Caco-2 (cell line): ENCODE measurements around the gene SLC43A2. TPM values are rescaled to one million over a fixed set of nuclear protein-coding genes. Genes with fewer than 3 reads are reported as not detected.

Experiments used
- BruUV-seq: library from RNA; stranded (reverse); fragments of 400-500 nt; replicated peaks from 2 replicates; lab custom pipeline; 2021; lab: Mats Ljungman, UMichigan
- CTCF ChIA-PET: fragments of 300-600 bp; sonication (Branson Sonifier 250); formaldehyde crosslinking; loops from one replicate; lab custom pipeline; 2022; ENCODE audit warnings: antibody characterized with exemption; lab: Charles Lee
- POLR2A ChIA-PET: fragments of 300-600 bp; sonication (Branson Sonifier 250); formaldehyde crosslinking; loops from one replicate; lab custom pipeline; 2022; ENCODE audit warnings: antibody characterized with exemption; lab: Charles Lee
- DNase-seq, 2 experiments: peaks; one replicate each; pipeline versions ENCODE4 v3.0.0 to v3.0.0-alpha.2; 2020 to 2022
- H3K27me3 ChIP-seq: replicated peaks from 2 replicates; pipeline ENCODE4 v1.6.0; 2011; ENCODE audit warnings: low read length; ENCODE audit not compliant: control insufficient read depth, insufficient read depth
- H3K36me3 ChIP-seq: 2 replicates; pipeline ENCODE4 v1.5.1; 2011; ENCODE audit warnings: low read length; ENCODE audit not compliant: control insufficient read depth, insufficient read depth
- H3K4me1 ChIP-seq: fragments of 250-450 bp; sonication (Bioruptor Pico); 2 replicates; pipeline ENCODE4 v1.5.1; 2020; ENCODE audit warnings: mild to moderate bottlenecking
- H3K4me3 ChIP-seq: 2 replicates; pipeline ENCODE4 v1.5.1; 2011; ENCODE audit warnings: low read depth, mild to moderate bottlenecking, control low read depth, low read length
- H3K9me3 ChIP-seq: fragments of 250-450 bp; sonication (Bioruptor Pico); 2 replicates; pipeline ENCODE4 v1.5.1; 2020; ENCODE audit warnings: mild to moderate bottlenecking, moderate library complexity
- H3K27ac Mint-ChIP-seq: one replicate; pipeline ENCODE4 v1.8.0; 2022; ENCODE audit warnings: mixed read lengths; ENCODE audit not compliant: unreplicated experiment
- H3K27me3 Mint-ChIP-seq: one replicate; pipeline ENCODE4 v1.8.0; 2022; ENCODE audit warnings: mixed read lengths; ENCODE audit not compliant: insufficient read depth, unreplicated experiment
- H3K36me3 Mint-ChIP-seq: one replicate; pipeline ENCODE4 v1.8.0; 2022; ENCODE audit warnings: mild to moderate bottlenecking, mixed read lengths; ENCODE audit not compliant: insufficient read depth, unreplicated experiment
- H3K4me1 Mint-ChIP-seq: one replicate; pipeline ENCODE4 v1.8.0; 2022; ENCODE audit warnings: low read depth, mixed read lengths; ENCODE audit not compliant: unreplicated experiment
- H3K4me3 Mint-ChIP-seq: one replicate; pipeline ENCODE4 v1.8.0; 2022; ENCODE audit warnings: mild to moderate bottlenecking, moderate library complexity, mixed read lengths; ENCODE audit not compliant: unreplicated experiment
- H3K9me3 Mint-ChIP-seq: one replicate; pipeline ENCODE4 v1.8.0; 2022; ENCODE audit warnings: mixed read lengths; ENCODE audit not compliant: unreplicated experiment
- intact Hi-C: fragments of 100-400 bp; cut with micrococcal nuclease; formaldehyde crosslinking; loops from one replicate; pipeline ENCODE4 v1.10.0; 2022; ENCODE audit not compliant: unreplicated experiment
- total RNA-seq: library from RNA; stranded (reverse); gene quantifications from 2 replicates; pipeline ENCODE4 v1.2.3, GENCODE V29; 2022
- TF ChIP-seq, protein P1 (sequence below), 2 experiments: fragments of 200-600 bp in 1 of 2; IDR thresholded peaks; 1 replicate in 1 of 2; 2 replicates in 1 of 2; pipeline versions ENCODE4 v1.5.1 to v1.8.0; 2011 to 2022; ENCODE audit warnings: antibody characterized with exemption in 1 of 2, control low read depth in 1 of 2, inconsistent platforms in 1 of 2, low read depth in 1 of 2, low read length in 1 of 2, mild to moderate bottlenecking in 1 of 2, moderate library complexity in 1 of 2; ENCODE audit not compliant: insufficient read depth in 1 of 2, severe bottlenecking in 1 of 2, unreplicated experiment in 1 of 2

SLC43A2 gene
- total RNA-seq, 1 experiment from 2014 or later, result 33.9 TPM

GRCh38 chr17:1553354-1554266 is 75.0 kb downstream of the SLC43A2 start:
- Mint-ChIP-seq H3K9me3 (no peaks in the 10 kb centered on the region), H3K27me3 (no peaks in the 10 kb centered on the region), H3K36me3 (peaks cover 61% of the 10 kb centered on the region), H3K27ac (no peak overlapping the region), H3K4me1 (peaks cover 16% of the 10 kb centered on the region), H3K4me3 (no peak overlapping the region)
- TF ChIP-seq, protein P1, sequence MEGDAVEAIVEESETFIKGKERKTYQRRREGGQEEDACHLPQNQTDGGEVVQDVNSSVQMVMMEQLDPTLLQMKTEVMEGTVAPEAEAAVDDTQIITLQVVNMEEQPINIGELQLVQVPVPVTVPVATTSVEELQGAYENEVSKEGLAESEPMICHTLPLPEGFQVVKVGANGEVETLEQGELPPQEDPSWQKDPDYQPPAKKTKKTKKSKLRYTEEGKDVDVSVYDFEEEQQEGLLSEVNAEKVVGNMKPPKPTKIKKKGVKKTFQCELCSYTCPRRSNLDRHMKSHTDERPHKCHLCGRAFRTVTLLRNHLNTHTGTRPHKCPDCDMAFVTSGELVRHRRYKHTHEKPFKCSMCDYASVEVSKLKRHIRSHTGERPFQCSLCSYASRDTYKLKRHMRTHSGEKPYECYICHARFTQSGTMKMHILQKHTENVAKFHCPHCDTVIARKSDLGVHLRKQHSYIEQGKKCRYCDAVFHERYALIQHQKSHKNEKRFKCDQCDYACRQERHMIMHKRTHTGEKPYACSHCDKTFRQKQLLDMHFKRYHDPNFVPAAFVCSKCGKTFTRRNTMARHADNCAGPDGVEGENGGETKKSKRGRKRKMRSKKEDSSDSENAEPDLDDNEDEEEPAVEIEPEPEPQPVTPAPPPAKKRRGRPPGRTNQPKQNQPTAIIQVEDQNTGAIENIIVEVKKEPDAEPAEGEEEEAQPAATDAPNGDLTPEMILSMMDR (IDR thresholded peaks at IDR 0.05; ENCODE audit: insufficient read depth in 1 of 2, low read depth in 1 of 2, low read length in 1 of 2, severe bottlenecking in 1 of 2, unreplicated experiment in 1 of 2), result no peak
- Histone ChIP-seq H3K4me1 (no peaks in the 10 kb centered on the region), H3K27me3 (no peaks in the 10 kb centered on the region), H3K9me3 (no peaks in the 10 kb centered on the region), H3K4me3 (no peak overlapping the region), H3K36me3 (no peaks in the 10 kb centered on the region; the same call in 1 of the 2 replicates)
- ChIA-PET POLR2A (interaction anchor here (0.5 kb wide), 1 partner anchor 97 kb away, joined by 5 read pairs; no protein-coding TSS in a partner anchor), CTCF (interaction anchor here (0.8 kb wide), 1 partner anchor 76 kb away, joined by 4 read pairs; the partner anchor contains the start of gene SLC43A2)
- DNase-seq, result no peak
- intact Hi-C loops, result no loop called here
- BruUV-seq, result no TSS peak

GRCh38 chr17:1552932-1553331 is 75.7 kb downstream of the SLC43A2 start:
- CTCF ChIA-PET, result interaction anchor here (0.8 kb wide), 1 partner anchor 76 kb away, joined by 4 read pairs; the partner anchor contains the start of gene SLC43A2

DNA sequence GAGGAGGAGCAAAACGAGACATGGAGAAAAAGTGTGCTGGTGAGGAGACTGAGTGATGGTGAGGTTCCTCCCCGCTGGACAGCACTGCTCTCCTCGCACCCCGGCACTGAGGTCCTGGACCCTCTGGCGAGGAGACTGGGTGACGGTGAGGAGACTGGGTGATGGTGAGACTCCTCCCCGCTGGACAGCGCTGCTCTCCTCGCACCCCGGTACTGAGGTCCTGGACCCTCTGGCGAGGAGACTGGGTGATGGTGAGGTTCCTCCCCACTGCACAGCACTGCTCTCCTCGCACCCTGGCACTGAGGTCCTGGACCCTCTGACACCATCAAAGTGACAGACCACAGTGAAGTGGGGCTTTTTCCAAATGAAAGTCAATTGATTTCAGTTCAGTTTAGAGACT is 76.9 kb downstream of the SLC43A2 start:
- Histone ChIP-seq H3K27me3 (no peaks in the 10 kb centered on the region), H3K9me3 (no peaks in the 10 kb centered on the region), H3K4me3 (no peak overlapping the region), H3K4me1 (no peaks in the 10 kb centered on the region), H3K36me3 (no peaks in the 10 kb centered on the region; the same call in 1 of the 2 replicates)
- ChIA-PET CTCF (no interaction called here), POLR2A (no interaction called here)
- no TSS peak for BruUV-seq
- TF ChIP-seq, protein P1 (IDR thresholded peaks at IDR 0.05; ENCODE audit: insufficient read depth in 1 of 2, low read depth in 1 of 2, low read length in 1 of 2, severe bottlenecking in 1 of 2, unreplicated experiment in 1 of 2), result no peak
- peaks cover 65% of the 10 kb centered on the region for H3K36me3 Mint-ChIP-seq
- DNase-seq, result no peak
- H3K9me3 Mint-ChIP-seq, result no peaks in the 10 kb centered on the region
- H3K27me3 Mint-ChIP-seq, result no peaks in the 10 kb centered on the region
- H3K4me1 Mint-ChIP-seq, result peaks cover 16% of the 10 kb centered on the region
- H3K27ac Mint-ChIP-seq, result no peak overlapping the region
- intact Hi-C loops, result no loop called here
- H3K4me3 Mint-ChIP-seq, result no peak overlapping the region

More at GRCh38 chr17:1552932-1553331, 75.7 kb downstream of the SLC43A2 start:
- no peak for DNase-seq
- Mint-ChIP-seq H3K27me3 (no peaks in the 10 kb centered on the region), H3K27ac (no peak overlapping the region), H3K4me1 (peaks cover 16% of the 10 kb centered on the region), H3K9me3 (no peaks in the 10 kb centered on the region), H3K36me3 (peaks cover 67% of the 10 kb centered on the region), H3K4me3 (no peak overlapping the region)
- Histone ChIP-seq H3K4me3 (no peak overlapping the region), H3K27me3 (no peaks in the 10 kb centered on the region), H3K36me3 (no peaks in the 10 kb centered on the region; the same call in 1 of the 2 replicates), H3K9me3 (no peaks in the 10 kb centered on the region), H3K4me1 (no peaks in the 10 kb centered on the region)
- TF ChIP-seq, protein P1 (IDR thresholded peaks at IDR 0.05; ENCODE audit: insufficient read depth in 1 of 2, low read depth in 1 of 2, low read length in 1 of 2, severe bottlenecking in 1 of 2, unreplicated experiment in 1 of 2), result no peak
- POLR2A ChIA-PET, result no interaction called here
- intact Hi-C loops, result no loop called here
- BruUV-seq, result no TSS peak
